ENCODE data around the gene TCF12. TPM values are rescaled to one million over a fixed set of nuclear protein-coding genes. Genes with fewer than 3 reads are reported as not detected.
A peak's percentile ranks its signal among the peaks of the same experiment; 100 is the strongest.

The TCF12 gene
- total RNA-seq, 1 donor from 2014 or later: 88.6 TPM

DNA sequence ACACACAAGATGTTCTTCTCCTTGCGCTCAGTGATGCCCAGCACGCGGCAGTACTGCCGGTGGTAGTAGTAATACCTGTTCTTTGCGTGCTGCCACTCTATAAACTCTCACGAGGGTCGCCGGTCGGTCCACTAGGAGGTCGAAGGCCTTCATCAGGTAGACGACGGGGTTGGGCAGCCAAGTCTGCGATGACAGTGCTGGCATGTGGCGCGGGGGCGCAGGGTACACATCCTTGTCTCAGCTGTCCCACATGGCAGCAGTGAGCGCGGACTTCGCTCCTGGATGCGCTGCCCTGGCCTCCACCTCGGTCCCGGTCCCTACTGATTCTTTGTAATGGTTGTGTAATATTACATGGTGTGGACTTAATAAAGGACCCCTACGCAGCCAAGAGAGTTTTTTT, 407.8 kb downstream of the TCF12 start:
- DNase-seq (ENCODE audit: extremely low read depth, low read depth, low spot score): no peak

DNA sequence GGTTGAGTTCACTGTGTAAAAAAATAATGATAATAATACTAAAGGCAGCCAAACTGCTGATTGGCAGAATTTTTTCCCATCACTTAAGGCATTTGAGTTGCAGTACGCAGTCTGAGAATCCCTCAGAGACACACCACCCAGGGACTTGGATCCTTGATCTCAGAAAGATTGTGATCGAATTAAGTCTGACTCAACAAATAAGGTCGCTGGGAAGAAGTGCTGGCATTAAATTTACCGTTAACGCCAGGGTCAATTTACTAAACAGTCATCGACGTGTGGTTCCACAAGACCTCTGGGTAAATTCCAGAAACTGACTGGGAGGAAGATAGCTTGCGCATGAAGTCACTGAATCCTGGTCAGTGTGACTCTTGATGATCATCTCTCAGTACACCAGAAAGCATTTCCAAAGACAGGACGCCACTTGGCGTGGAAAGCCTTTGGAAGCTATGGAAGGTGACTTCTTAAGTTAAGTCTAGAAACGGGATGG, 409.6 kb downstream of the TCF12 start:
- DNase-seq (ENCODE audit: extremely low read depth, low read depth, low spot score): no peak

- no peak for DNase-seq (ENCODE audit: extremely low read depth, low read depth, low spot score)
Observed at GRCh38 chr15:57328479-57328878, 410.0 kb downstream of the TCF12 start.

DNA sequence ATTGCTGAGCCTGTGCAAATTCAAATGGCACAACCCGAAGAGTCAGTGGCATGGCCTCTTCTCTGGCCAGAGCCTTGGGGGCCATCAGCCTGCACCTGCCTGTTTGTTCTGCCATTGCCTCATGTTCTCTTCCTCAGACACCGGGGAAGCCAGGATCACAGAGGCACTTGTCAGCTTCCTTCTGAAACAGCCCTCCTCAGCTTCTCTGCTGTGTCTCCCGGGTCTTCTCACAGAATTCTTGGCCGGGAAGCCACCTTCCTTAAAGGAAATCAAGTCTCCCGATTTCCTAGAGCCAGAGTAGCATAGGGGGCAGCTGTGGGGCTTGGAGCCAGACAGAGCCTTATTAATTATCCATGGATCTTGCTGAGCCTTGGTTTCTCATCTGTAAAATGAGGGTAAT, 410.5 kb downstream of the TCF12 start:
- no peak for DNase-seq (ENCODE audit: extremely low read depth, low read depth, low spot score)

- no peak for DNase-seq (ENCODE audit: extremely low read depth, low read depth, low spot score)
Observed at GRCh38 chr15:57329582-57330367, 411.3 kb downstream of the TCF12 start.

DNA sequence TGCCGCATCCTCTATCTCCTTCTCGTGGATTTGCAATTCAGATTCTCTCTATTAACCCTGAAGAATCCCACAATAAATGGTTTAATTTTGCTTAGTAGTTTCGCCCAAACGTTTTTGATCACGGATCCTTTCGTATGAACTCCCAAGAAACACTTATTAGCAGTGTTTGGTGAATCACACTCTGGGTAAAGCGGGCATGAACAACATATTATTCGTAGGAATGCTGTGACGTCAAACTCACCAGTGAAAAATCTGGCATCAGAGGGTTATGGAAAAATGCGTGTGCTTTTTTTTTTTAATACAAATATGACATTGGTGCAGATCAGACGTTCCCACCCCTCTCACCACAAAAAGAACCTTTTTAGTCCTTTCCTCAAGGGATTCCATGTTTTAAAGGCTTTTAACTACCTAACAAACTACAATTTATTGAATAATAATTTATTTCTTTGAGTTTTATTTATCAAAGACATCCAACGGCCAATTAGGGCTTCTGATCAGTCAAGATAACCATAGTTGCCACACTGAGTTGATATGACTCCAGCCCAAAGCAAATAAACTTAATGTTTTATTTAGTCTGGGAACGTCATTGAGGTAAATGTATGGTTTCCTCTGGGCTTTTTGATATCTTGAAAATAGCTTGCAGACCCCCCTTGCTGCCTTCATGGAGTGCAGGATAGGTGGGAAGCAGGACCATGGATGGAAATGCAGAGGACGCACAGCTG, 412.3 kb downstream of the TCF12 start:
- DNase-seq (ENCODE audit: extremely low read depth, low read depth, low spot score): no peak

DNA sequence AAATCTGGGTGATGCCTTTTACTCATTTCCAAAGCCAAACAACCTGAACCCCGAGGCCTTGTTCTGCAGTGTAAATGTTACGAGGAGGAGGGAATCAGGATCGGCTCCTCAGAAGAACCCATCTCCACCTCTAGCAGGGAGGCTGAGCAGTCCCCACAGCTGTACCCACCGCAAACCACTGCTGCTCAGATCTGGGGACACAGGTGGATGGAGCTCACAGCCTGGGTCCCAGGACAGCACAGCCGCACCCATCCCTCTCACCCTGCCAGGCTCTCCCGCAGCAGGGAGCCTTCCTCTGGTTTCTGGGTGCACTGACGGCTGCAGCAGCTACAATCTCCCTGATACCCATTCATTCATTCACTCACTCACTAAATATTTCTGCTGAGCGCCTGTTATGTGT, 413.9 kb downstream of the TCF12 start:
- no peak for DNase-seq (ENCODE audit: extremely low read depth, low read depth, low spot score)

DNA sequence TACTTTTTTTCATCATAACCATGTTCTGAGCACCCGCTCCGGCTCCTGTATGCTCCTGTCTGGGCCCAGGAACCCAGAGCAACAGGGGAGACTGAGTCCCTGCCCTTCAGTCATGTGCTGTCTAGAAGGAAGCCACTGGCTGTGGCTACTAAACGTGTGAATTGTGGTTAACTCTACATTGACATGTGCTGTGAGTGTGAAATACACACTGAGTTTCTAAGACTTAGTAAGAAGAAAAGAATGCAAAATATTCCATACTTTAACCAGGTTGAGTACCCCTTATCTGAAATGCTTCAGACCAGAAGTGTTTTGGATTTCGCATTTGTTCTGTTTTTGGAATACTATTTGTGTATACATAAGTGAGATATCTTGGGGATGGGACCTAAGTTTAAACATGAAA, 415.0 kb downstream of the TCF12 start:
- DNase-seq (ENCODE audit: extremely low read depth, low read depth, low spot score): no peak

GRCh38 chr15:57334257-57334656, 415.8 kb downstream of the TCF12 start:
- DNase-seq (ENCODE audit: extremely low read depth, low read depth, low spot score): no peak

- DNase-seq (ENCODE audit: extremely low read depth, low read depth, low spot score): no peak
Observed at GRCh38 chr15:57335293-57335715, 416.9 kb downstream of the TCF12 start.

DNA sequence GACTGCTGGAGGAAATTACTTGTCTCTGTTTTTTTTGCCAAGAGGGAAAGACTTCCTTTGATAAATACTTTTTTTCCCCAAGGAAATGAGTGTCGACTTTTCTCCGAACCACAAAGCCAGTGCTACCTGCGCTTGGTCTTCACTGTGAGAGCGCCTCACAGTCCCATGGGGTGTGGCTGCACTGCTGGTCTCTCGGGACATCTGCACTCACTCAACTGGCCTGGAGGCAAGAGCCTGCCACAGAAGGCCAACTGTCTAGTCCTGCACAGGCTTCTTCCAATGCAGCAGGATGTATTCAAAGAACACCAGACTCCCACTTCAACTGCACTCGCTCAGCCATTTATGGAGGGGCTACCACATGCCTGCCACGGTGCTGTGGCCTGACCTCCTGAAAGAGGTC, 417.3 kb downstream of the TCF12 start:
- DNase-seq (ENCODE audit: extremely low read depth, low read depth, low spot score): no peak

- peak; percentile 92 for DNase-seq (ENCODE audit: extremely low read depth, low read depth, low spot score)
Observed at GRCh38 chr15:57337868-57338411, 419.5 kb downstream of the TCF12 start.

DNA sequence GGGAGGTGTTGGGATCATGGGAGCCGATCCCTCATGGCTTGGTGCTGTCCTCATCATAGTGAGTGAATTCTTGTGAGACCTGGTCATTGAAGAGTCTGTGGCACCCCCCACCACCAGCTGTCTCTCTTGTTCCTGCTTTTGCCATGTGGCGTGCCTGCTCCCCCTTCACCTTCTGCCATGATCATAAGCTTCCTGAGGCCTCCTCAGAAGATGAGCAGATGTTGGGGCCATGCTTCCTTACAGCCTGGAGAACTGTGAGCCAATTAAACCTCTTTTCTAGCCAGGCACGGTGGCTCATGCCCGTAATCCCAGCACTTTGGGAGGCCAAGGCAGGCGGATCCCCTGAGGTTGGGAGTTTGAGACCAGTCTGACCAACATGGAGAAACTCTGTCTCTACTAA, 420.9 kb downstream of the TCF12 start:
- no peak for DNase-seq (ENCODE audit: extremely low read depth, low read depth, low spot score)

Other genes with a start within 250 kb of the TCF12 start
- 18.8 and 24.8 TPM in 2 replicates for gene ZNF280D, start 185.1 kb upstream of the TCF12 start, total RNA-seq

Measured in glomerular endothelial cell (primary cell).